ENCODE measurements around the gene GJB1.

Gene GJB1

GRCh38 chrX:71184803-71185495, 38.1 kb upstream of the GJB1 start:
- Histone ChIP-seq H3K27me3 (ENCODE audit: control insufficient read depth, insufficient read depth, low read length) (no peaks in the 10 kb centered on the region), H3K27ac (ENCODE audit: low read depth, low read length) (no peak overlapping the region), H3K4me1 (ENCODE audit: control insufficient read depth, insufficient read depth, low read length) (no peaks in the 10 kb centered on the region)

GRCh38 chrX:71191248-71191647, 31.8 kb upstream of the GJB1 start:
- Histone ChIP-seq H3K27ac (ENCODE audit: low read depth, low read length) (no peak overlapping the region), H3K4me3 (ENCODE audit: low read length) (no peak overlapping the region), H3K36me3 (ENCODE audit: control insufficient read depth, insufficient read depth, low read length) (no peaks in the 10 kb centered on the region), H3K9ac (ENCODE audit: low read length) (no peak overlapping the region), H3K4me1 (ENCODE audit: control insufficient read depth, insufficient read depth, low read length) (no peaks in the 10 kb centered on the region), H3K27me3 (ENCODE audit: control insufficient read depth, insufficient read depth, low read length) (no peaks in the 10 kb centered on the region)

More at GRCh38 chrX:71184803-71185495, 38.1 kb upstream of the GJB1 start:
- no peak overlapping the region for H3K9ac ChIP-seq (ENCODE audit: low read length)
- H3K4me3 ChIP-seq (ENCODE audit: low read length) = no peak overlapping the region
- H3K36me3 ChIP-seq (ENCODE audit: control insufficient read depth, insufficient read depth, low read length) = no peaks in the 10 kb centered on the region

GRCh38 chrX:71195964-71196649, 26.9 kb upstream of the GJB1 start:
- Histone ChIP-seq H3K27ac (ENCODE audit: low read depth, low read length) (no peak overlapping the region), H3K4me1 (ENCODE audit: control insufficient read depth, insufficient read depth, low read length) (no peaks in the 10 kb centered on the region), H3K4me3 (ENCODE audit: low read length) (no peak overlapping the region), H3K9ac (ENCODE audit: low read length) (no peak overlapping the region), H3K27me3 (ENCODE audit: control insufficient read depth, insufficient read depth, low read length) (no peaks in the 10 kb centered on the region), H3K36me3 (ENCODE audit: control insufficient read depth, insufficient read depth, low read length) (no peaks in the 10 kb centered on the region)

- H3K36me3 ChIP-seq (ENCODE audit: control insufficient read depth, insufficient read depth, low read length) = no peaks in the 10 kb centered on the region
- no peak overlapping the region for H3K27ac ChIP-seq (ENCODE audit: low read depth, low read length)
- no peak overlapping the region for H3K9ac ChIP-seq (ENCODE audit: low read length)
- no peaks in the 10 kb centered on the region for H3K27me3 ChIP-seq (ENCODE audit: control insufficient read depth, insufficient read depth, low read length)
- peak overlapping the region; percentile 10 for H3K4me3 ChIP-seq (ENCODE audit: low read length)
- H3K4me1 ChIP-seq (ENCODE audit: control insufficient read depth, insufficient read depth, low read length) = no peaks in the 10 kb centered on the region
Observed at GRCh38 chrX:71198066-71198465, 25.0 kb upstream of the GJB1 start.

GRCh38 chrX:71199252-71200008, 23.6 kb upstream of the GJB1 start:
- Histone ChIP-seq H3K27me3 (ENCODE audit: control insufficient read depth, insufficient read depth, low read length) (no peaks in the 10 kb centered on the region), H3K36me3 (ENCODE audit: control insufficient read depth, insufficient read depth, low read length) (no peaks in the 10 kb centered on the region), H3K27ac (ENCODE audit: low read depth, low read length) (no peak overlapping the region), H3K9ac (ENCODE audit: low read length) (no peak overlapping the region), H3K4me1 (ENCODE audit: control insufficient read depth, insufficient read depth, low read length) (no peaks in the 10 kb centered on the region), H3K4me3 (ENCODE audit: low read length) (no peak overlapping the region)

GRCh38 chrX:71210816-71211215, 12.2 kb upstream of the GJB1 start:
- Histone ChIP-seq H3K4me3 (ENCODE audit: low read length) (no peak overlapping the region), H3K9ac (ENCODE audit: low read length) (no peak overlapping the region), H3K36me3 (ENCODE audit: control insufficient read depth, insufficient read depth, low read length) (no peaks in the 10 kb centered on the region), H3K27ac (ENCODE audit: low read depth, low read length) (no peak overlapping the region), H3K27me3 (ENCODE audit: control insufficient read depth, insufficient read depth, low read length) (no peaks in the 10 kb centered on the region), H3K4me1 (ENCODE audit: control insufficient read depth, insufficient read depth, low read length) (no peaks in the 10 kb centered on the region)

GRCh38 chrX:71212536-71212935, 10.5 kb upstream of the GJB1 start:
- peaks cover 4% of the 10 kb centered on the region for H3K27me3 ChIP-seq (ENCODE audit: control insufficient read depth, insufficient read depth, low read length)
- H3K4me1 ChIP-seq (ENCODE audit: control insufficient read depth, insufficient read depth, low read length) = no peaks in the 10 kb centered on the region
- no peaks in the 10 kb centered on the region for H3K36me3 ChIP-seq (ENCODE audit: control insufficient read depth, insufficient read depth, low read length)
- no peak overlapping the region for H3K9ac ChIP-seq (ENCODE audit: low read length)
- H3K27ac ChIP-seq (ENCODE audit: low read depth, low read length) = no peak overlapping the region
- no peak overlapping the region for H3K4me3 ChIP-seq (ENCODE audit: low read length)

- Histone ChIP-seq H3K4me1 (ENCODE audit: control insufficient read depth, insufficient read depth, low read length) (no peaks in the 10 kb centered on the region), H3K4me3 (ENCODE audit: low read length) (no peak overlapping the region), H3K9ac (ENCODE audit: low read length) (no peak overlapping the region), H3K36me3 (ENCODE audit: control insufficient read depth, insufficient read depth, low read length) (no peaks in the 10 kb centered on the region), H3K27ac (ENCODE audit: low read depth, low read length) (no peak overlapping the region), H3K27me3 (ENCODE audit: control insufficient read depth, insufficient read depth, low read length) (peaks cover 4% of the 10 kb centered on the region)
Observed at GRCh38 chrX:71214152-71214551, 8.9 kb upstream of the GJB1 start.

- Histone ChIP-seq H3K36me3 (ENCODE audit: control insufficient read depth, insufficient read depth, low read length) (no peaks in the 10 kb centered on the region), H3K4me1 (ENCODE audit: control insufficient read depth, insufficient read depth, low read length) (no peaks in the 10 kb centered on the region), H3K9ac (ENCODE audit: low read length) (no peak overlapping the region), H3K27me3 (ENCODE audit: control insufficient read depth, insufficient read depth, low read length) (peaks cover 4% of the 10 kb centered on the region), H3K27ac (ENCODE audit: low read depth, low read length) (no peak overlapping the region), H3K4me3 (ENCODE audit: low read length) (peak overlapping the region; percentile 47)
Observed at GRCh38 chrX:71214604-71215337, 8.3 kb upstream of the GJB1 start.

GRCh38 chrX:71215338-71215912, 7.6 kb upstream of the GJB1 start:
- peak overlapping the region; percentile 47 for H3K4me3 ChIP-seq (ENCODE audit: low read length)
- H3K36me3 ChIP-seq (ENCODE audit: control insufficient read depth, insufficient read depth, low read length) = no peaks in the 10 kb centered on the region
- no peaks in the 10 kb centered on the region for H3K4me1 ChIP-seq (ENCODE audit: control insufficient read depth, insufficient read depth, low read length)
- H3K9ac ChIP-seq (ENCODE audit: low read length) = no peak overlapping the region
- H3K27me3 ChIP-seq (ENCODE audit: control insufficient read depth, insufficient read depth, low read length) = peaks cover 4% of the 10 kb centered on the region
- H3K27ac ChIP-seq (ENCODE audit: low read depth, low read length) = no peak overlapping the region

GRCh38 chrX:71216485-71216884, 6.5 kb upstream of the GJB1 start:
- no peak overlapping the region for H3K27ac ChIP-seq (ENCODE audit: low read depth, low read length)

GRCh38 chrX:71217298-71217697, 5.7 kb upstream of the GJB1 start:
- Histone ChIP-seq H3K9ac (ENCODE audit: low read length) (no peak overlapping the region), H3K4me3 (ENCODE audit: low read length) (no peak overlapping the region), H3K36me3 (ENCODE audit: control insufficient read depth, insufficient read depth, low read length) (no peaks in the 10 kb centered on the region), H3K27ac (ENCODE audit: low read depth, low read length) (no peak overlapping the region), H3K27me3 (ENCODE audit: control insufficient read depth, insufficient read depth, low read length) (peaks cover 4% of the 10 kb centered on the region), H3K4me1 (ENCODE audit: control insufficient read depth, insufficient read depth, low read length) (no peaks in the 10 kb centered on the region)

More at GRCh38 chrX:71216485-71216884, 6.5 kb upstream of the GJB1 start:
- Histone ChIP-seq H3K4me1 (ENCODE audit: control insufficient read depth, insufficient read depth, low read length) (no peaks in the 10 kb centered on the region), H3K27me3 (ENCODE audit: control insufficient read depth, insufficient read depth, low read length) (peaks cover 4% of the 10 kb centered on the region), H3K36me3 (ENCODE audit: control insufficient read depth, insufficient read depth, low read length) (no peaks in the 10 kb centered on the region), H3K9ac (ENCODE audit: low read length) (no peak overlapping the region), H3K4me3 (ENCODE audit: low read length) (peak overlapping the region; percentile 37)
